HG03442 (cell line): ENCODE measurements around the gene CDH4.

Source experiments
- ATAC-seq: cut with Tn5 transposase; IDR thresholded peaks from one replicate; pipeline ENCODE4 v1.9.1; 2021; ENCODE audit warnings: mild to moderate bottlenecking, moderate library complexity; ENCODE audit not compliant: unreplicated experiment

CDH4 gene

DNA sequence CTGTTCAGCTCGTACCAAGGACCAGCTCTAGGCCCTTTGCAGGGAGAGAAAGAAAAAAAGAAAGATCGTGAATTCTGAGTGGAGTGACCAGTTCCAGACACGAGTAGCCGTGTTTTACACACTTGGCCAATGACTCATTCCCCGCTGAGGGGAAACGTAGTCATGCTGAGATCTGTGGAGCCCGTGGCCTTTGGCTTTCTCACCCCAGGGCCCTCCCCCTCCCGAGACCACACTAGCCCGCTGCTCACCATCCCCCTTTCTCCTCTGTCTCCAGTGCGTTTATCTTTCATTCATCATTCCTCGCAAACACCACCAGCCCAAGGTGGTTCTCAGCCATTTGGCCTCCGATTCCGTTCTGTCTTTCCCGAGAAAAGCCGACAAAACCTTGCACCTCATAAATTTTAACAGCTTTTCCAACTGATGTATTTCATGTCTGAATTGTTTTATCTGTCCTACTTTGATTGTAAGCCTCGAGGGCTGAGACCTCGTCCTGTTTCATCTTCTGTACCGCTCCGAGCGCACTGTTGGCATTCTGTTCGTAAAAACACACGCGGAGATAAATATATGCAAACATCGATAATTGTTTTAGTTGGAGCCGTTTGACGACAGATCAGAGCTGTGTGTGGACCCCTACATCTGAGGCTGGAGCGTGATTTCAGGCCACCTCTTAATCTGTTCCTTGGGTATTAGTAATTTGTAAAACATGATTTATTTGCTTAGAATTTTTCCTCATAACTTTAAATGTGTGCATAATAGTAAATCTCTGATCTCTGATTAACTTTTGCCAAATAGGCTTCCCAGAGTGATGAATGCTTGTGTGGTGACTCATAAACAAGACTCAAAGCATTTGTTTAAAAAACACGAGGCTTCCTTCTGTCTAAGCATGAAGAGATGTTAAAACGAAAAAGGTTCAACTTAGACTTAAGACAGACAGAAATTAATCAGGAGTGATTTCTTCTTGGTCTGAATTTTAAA lies 336.6 kb downstream of the CDH4 start:
- no peak for ATAC-seq

DNA sequence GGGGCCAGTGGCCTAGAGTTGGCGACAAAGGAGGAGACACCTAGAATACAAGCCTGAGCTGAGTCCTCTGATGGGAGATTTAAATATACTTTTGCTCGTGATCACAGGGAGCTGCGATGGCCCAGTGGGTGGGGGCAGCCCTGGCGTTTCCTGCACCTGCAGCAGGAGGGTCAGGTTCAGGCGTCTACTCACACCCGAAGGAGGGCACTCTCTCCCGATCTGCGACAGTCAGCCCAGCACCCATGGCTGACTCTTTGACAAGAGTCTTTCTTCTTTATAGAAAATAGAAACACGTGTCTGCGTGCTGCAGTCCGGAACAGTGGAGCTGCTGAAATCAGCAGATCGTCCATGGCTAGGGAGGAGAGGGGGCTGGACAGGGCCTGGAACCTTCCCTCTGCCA lies 338.2 kb downstream of the CDH4 start:
- no peak for ATAC-seq

- no peak for ATAC-seq
Measured at GRCh38 chr20:61593516-61593915, 341.5 kb downstream of the CDH4 start.

GRCh38 chr20:61594198-61594597 lies 342.1 kb downstream of the CDH4 start:
- ATAC-seq, result no peak

GRCh38 chr20:61595216-61595615 lies 343.2 kb downstream of the CDH4 start:
- no peak for ATAC-seq

DNA sequence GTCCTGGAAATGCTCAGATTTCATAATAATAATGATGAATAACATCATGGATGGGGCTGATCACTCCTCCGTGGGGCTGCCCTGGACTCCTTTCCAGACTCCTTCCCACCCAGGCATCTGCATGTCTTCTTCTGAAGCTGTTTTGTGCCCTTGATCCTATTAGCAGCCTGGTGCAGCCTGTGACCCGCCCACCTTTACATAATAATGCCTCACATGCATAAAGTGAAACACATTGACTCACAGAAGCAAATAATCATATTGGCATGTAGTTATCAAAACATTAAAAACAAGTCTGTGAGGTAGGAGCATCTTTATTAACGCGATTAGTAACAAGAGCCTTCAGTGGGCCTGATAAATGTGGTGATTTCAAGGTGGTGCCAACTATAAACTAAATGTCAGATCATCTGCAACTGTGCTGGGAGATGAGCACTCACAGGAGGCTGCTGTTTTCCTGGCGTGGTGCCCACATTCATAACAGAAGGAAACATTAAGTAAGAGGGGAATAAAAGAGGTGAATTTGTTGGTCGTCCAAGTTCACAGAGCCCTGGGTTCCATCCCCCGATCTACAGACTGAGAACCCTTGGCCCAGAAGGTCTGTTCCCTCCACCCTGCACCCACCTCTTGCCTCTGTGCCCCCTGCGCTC lies 344.7 kb downstream of the CDH4 start:
- ATAC-seq, result no peak

GRCh38 chr20:61597996-61598395 lies 345.9 kb downstream of the CDH4 start:
- ATAC-seq, result no peak

DNA sequence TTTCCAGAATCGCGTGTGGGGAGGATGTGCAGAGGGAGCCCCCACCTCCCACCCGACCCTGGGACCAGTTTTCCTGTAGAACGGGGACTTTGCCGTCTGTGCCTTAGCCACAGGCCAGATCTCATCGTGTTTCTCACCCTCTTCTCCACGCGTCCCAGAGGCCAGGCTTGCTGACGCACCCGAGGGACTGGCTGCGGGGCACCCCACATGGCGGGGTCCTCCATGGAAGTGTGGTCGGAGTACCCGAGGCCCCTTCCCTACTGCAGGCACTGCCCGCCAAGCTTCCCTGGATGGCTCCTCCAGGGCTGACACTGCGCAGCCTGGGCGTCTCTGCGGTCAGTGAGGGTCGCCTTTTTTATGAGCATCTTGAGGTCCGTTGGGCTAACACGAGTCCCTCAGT lies 346.5 kb downstream of the CDH4 start:
- no peak for ATAC-seq

DNA sequence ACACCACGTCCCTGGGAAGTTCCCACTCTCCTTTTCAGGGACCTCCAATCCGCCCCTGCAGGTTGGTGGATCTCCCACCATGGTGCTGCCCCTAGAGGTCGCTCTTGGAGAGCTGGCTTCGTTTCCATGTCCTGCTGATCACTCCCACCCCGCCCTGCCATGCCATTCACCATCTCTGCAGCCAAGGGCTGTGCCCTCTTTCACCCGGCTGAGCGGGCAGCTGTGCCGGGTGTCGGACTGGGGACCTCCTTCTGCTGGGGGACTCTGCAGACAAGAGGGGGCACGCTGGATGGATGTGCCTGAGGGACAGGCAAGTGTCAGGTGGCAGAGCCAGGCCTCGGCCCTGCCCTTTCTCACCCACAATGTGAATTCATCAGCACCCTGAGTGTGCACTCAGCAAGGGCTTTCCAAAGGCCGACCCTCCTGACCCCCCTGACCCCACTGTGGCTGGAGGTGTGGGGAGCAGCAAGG lies 347.0 kb downstream of the CDH4 start:
- ATAC-seq, result no peak

DNA sequence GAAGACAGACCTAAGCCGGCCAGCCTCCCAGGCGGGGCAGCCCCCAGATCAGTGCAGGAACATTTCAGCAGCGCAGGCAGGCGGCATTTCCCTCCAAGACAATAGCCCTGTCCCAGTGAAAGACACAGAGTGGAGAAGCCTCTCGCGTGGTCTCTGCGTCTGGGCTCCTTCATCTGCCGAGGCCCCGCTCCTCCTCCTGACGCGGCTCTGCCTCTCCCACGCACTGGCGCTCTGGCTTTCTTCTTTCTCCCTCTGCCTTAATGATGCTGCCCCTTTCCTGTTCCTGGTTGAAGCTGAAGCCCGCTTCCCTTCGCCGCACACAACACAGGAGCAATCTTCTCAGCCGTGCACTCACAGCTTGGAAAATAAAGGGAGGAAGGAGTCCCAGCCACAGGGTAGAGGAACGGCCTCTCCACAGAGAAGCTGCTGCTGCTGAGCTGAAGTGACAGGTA lies 347.5 kb downstream of the CDH4 start:
- ATAC-seq, result no peak

DNA sequence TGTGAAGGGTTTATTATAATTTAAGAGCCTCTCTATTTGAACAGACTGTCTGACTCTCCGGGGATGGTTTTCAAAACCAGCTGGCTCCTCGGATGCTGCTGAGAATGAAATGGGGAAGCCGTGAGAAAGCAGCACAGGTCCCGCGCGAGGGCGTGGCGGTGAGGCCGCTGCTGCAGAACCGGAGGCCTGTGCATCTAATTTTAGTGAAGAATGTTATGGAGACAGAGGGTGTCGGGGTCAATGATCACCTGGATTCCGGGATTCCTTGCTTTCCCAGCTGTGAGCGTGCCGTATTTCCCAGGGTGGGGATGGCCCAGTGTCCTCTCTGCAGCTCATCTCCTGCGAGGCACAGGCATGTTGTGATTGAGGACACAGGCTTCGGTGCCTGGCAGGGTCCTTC lies 348.0 kb downstream of the CDH4 start:
- ATAC-seq, result no peak

DNA sequence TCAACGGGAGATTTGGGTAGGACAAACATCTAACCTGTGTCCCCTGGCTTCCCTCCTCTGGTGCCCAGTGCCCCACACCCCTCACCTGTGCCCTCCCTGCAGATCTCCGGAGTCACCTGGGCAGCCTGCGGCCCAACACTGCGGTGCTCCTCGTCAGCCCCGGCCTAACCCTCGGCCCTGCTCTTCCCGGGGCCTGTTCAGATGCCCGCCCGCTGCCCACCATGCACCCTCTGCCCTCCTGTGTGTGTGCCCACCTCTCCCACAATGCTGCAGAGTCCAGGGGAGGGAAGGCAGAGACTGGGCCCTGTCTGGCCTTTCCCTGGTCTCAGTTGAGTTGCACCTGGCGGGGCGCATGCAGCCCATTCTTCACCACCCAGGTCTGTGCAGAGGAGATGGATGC lies 349.3 kb downstream of the CDH4 start:
- no peak for ATAC-seq

- no peak for ATAC-seq
Measured at GRCh38 chr20:61601853-61602252, 349.8 kb downstream of the CDH4 start.

GRCh38 chr20:61603715-61604114 lies 351.7 kb downstream of the CDH4 start:
- ATAC-seq, result no peak

DNA sequence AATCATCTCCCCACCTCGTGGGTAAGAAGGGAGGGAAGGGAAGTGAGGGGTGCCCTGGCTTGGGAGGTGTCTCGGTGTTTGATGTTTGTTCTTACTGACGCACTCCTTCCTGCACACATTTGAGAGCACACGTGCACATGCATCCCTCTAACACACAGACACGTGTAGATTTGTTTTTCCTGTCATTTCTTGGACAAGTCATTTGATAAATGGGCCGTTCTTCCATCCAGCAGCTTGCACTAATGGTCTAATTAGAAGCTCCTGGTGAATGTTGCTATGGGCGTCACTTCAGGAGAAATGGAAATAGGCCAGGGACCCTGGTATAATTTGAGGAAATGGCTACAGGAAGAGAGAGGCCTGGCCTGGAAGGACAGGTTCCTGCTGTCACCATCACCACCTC lies 352.5 kb downstream of the CDH4 start:
- ATAC-seq, result no peak

DNA sequence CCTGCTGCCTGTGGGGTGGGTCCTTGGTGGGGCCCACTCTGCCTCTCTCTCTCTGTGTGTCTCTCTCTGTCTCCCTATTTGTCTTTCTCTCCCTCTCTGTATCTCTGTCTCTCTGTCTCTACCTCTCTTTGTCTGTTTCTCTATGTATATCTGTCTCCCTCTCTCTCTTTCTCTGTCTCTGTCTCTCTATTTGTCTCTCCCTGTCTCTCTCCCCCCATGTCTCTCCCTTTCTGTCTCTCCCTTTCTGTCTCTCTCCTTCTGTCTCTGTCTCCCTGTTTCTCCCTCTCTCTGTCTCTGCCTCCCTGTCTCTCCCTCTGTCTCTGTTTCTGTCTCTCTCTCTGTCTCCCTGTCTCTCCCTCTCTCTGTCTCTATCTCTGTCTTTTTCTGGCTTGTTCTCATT lies 353.2 kb downstream of the CDH4 start:
- no peak for ATAC-seq

DNA sequence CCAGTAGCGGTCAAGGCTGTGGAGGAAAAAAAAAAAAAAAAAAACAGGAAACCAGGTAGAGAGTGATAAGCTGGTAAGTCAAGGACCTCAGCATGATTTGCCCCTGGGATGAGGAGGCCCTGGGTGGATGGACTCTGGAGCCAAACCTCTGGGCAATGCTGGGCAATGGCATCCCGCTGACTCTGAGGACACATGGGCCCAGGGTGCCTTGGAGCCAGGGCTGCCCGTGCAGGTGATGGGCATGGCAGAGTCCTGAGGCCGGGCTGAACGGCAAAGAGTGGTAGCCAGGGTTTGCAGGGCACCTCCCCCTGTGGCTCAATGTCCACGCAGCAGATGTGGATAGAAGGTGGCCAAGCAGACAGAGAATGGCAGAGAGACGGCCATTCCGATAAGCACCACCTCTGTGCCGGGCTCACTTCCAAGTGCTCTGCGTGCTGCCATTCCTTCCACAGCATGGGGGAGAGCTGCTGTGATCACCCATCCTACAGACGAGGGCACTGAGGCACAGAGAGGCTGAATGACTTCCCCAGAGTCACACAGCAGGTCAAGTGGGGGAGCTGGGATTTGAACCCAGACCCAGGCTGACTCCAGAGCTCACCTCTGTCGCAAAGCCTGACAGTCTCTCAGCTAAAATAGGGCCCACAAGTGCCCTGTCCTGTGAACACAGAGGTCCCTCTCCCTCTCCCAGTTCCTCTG lies 353.9 kb downstream of the CDH4 start:
- no peak for ATAC-seq

- ATAC-seq, result no peak
Measured at GRCh38 chr20:61608275-61609085, 356.4 kb downstream of the CDH4 start.

- no peak for ATAC-seq
Measured at GRCh38 chr20:61609461-61609860, 357.4 kb downstream of the CDH4 start.

- no peak for ATAC-seq
Measured at GRCh38 chr20:61611401-61612180, 359.5 kb downstream of the CDH4 start.
